Activated naive CD4-positive, alpha-beta T cell treated with anti-CD3 and anti-CD28 coated beads, Interleukin-2, amount 10 ng/mL, durations not matched to agents 7 days and 5 days (primary cell): ENCODE data around the gene SLC29A2.
A peak's percentile ranks its signal among the peaks of the same experiment; 100 is the strongest.
"Not testable (repeated sequence)": the region's sequence is repeated elsewhere in the genome, so short reads cannot be mapped to it uniquely, and the experiment has no call there.

ENCODE experiments used
- CTCF ChIA-PET: fragments of 350-600 bp; sonication (Branson Sonifier 250); formaldehyde crosslinking; loops from one replicate; lab custom pipeline; 2021; ENCODE audit warnings: antibody characterized with exemption; lab: Charles Lee
- DNase-seq: peaks from one replicate; pipeline ENCODE4 v3.0.0-alpha.2; 2020
- H3K27ac Mint-ChIP-seq: one replicate; pipeline ENCODE4 v1.8.0; 2021; ENCODE audit warnings: mild to moderate bottlenecking, moderate library complexity, mixed read lengths
- H3K27me3 Mint-ChIP-seq: one replicate; pipeline ENCODE4 v1.8.0; 2021; ENCODE audit warnings: mild to moderate bottlenecking, mixed read lengths
- H3K36me3 Mint-ChIP-seq: one replicate; pipeline ENCODE4 v1.8.0; 2021; ENCODE audit warnings: mixed read lengths
- H3K4me1 Mint-ChIP-seq: one replicate; pipeline ENCODE4 v1.8.0; 2021; ENCODE audit warnings: mixed read lengths
- H3K4me3 Mint-ChIP-seq: one replicate; pipeline ENCODE4 v1.8.0; 2021; ENCODE audit warnings: mild to moderate bottlenecking, moderate library complexity, mixed read lengths
- H3K9me3 Mint-ChIP-seq: one replicate; pipeline ENCODE4 v1.8.0; 2021; ENCODE audit warnings: mixed read lengths

SLC29A2 gene

DNA sequence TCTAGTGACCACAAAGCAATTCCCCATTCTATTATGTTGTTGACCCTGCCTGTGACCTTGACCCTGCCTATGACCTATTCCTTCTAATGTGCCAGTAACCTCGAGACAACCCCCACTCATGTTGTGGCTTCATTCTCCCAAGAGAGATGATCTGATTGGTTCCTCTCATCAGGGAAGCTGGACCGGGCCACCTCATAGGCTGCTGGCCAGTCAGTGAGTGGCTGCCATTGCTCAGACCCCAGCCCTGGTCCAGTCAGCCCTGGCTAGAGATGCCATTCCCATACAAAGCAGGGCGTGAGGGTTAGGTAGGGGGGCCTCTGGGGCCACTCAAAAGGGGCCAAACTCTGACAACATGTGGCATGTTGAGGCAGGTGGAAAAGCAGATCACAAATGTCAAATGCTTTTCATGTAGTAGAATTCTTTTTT is 11.9 kb downstream of the SLC29A2 start:
- Mint-ChIP-seq H3K36me3 (peaks cover 2% of the 10 kb centered on the region), H3K27ac (no peak overlapping the region), H3K9me3 (no peaks in the 10 kb centered on the region), H3K4me1 (no peaks in the 10 kb centered on the region), H3K27me3 (no peaks in the 10 kb centered on the region), H3K4me3 (no peak overlapping the region)
- no peak for DNase-seq
- CTCF ChIA-PET = interaction anchor here (4.9 kb wide), 1 partner anchor 27 kb away, joined by 22 read pairs; no protein-coding TSS in a partner anchor

DNA sequence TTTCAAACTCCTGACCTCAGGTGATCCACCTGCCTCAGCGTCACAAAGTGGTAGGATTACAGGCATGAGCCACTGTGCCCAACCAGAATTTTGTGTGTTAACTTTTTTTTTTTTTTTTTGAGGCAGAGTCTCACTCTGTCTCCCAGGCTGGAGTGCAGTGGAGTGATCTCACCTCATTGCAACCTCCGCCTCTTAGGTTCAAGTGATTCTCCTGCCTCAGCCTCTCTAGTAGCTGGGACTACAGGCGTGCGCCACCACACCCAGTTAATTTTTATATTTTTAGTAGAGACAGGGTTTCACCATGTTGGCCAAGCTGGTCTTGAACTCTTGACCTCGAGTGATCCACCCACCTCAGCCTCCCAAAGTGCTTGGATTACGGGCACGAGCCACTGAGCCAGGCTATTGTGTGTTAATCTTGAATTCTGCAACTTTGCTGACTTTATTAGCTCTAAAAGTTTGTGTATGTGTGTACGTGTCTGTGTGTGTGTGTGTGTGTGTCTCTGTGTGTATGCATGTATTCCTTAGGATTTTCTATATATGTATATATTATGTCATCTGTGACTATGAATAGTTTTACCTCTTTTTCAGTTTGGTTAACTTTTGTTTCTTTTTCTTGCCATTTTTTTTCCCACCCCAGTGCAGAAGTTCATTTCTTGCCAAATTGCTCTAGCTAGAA is 20.9 kb downstream of the SLC29A2 start:
- H3K36me3 Mint-ChIP-seq, H3K4me3 Mint-ChIP-seq, H3K9me3 Mint-ChIP-seq, DNase-seq, H3K27me3 Mint-ChIP-seq, H3K27ac Mint-ChIP-seq: not testable (repeated sequence)
- peaks cover 24% of the 10 kb centered on the region for H3K4me1 Mint-ChIP-seq
- CTCF ChIA-PET = interaction anchor here (0.7 to 1.9 kb wide), 2 partner anchors 13 to 35 kb away, joined by 3 to 10 read pairs; no protein-coding TSS in a partner anchor

DNA sequence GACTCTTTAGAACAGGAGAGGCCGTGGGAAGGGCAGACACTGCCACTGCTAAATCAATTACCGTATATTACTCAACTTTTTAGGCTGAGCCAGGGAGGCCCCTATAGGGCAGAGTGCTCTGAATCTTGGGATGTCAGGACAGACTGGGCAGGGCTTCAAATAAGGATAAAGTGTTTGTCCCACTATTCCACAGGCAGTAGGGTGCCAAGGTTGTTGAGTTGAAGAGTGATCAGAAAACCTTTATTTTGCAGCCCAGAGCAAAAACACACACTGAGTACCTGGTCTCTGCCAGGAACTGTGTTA is 22.5 kb downstream of the SLC29A2 start:
- CTCF ChIA-PET = interaction anchor here (2.7 kb wide), 1 partner anchor 15 kb away, joined by 8 read pairs; no protein-coding TSS in a partner anchor
- H3K27ac Mint-ChIP-seq = no peak overlapping the region

DNA sequence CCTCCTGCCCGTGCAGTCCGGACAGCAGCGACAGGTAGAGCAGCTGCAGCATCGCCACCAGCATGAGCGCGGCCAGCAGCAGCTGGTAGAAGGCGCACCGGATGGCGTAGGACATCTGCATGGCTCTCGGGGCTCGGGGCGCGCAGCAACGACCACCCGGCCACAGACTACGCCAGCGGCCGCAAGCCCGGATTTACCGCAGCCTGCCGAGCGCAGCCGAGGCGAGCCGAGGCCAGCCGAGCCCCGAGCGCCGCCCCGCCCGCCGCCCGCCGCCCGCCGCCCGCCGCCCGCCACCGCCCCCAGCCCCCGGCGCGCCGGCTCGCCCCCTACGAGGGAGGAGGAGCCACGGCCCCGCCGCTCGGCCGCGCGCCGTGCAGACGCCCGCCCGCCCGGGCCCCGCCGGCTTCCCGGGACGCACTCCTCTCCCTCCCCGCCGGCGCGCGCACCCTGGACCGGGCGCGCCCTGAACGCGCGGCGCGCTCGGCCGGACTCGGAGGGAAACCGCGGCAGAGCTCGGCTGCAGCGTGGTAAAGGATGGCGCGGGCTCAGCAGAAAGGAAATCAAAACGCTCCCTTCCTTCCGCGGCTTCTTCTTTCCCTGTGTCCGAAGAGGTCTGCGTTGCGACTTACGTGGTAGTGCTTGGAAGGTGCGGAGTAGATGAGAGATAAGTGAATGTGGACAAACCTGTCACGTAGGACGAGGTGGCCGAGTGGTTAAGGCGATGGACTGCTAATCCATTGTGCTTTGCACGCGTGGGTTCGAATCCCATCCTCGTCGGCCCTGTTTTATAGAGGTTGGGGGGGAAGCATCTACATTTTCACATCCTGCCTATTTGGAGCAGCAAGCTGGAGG is 23.9 kb downstream of the SLC29A2 start, which contains the start of gene B4GAT1:
Gene B4GAT1 (minus strand): TSS at position 205 of the 852 bp plus-strand sequence. CDS start 84 bp downstream, at position 121.
- peak within 1 kb of the TSS; percentile 96 for H3K27ac Mint-ChIP-seq
- CTCF ChIA-PET = interaction anchor here (0.7 to 4.2 kb wide), 5 partner anchors 16 to 41 kb away, joined by 3 to 29 read pairs (median 5); no protein-coding TSS in a partner anchor
- no peaks in the 10 kb centered on the region for H3K9me3 Mint-ChIP-seq
- peaks cover 7% of the 10 kb centered on the region for H3K27me3 Mint-ChIP-seq
- H3K4me3 Mint-ChIP-seq = peak within 1 kb of the TSS; percentile 95
- DNase-seq = peak; percentile 88
- peaks cover 54% of the 10 kb centered on the region for H3K4me1 Mint-ChIP-seq
- peaks cover 15% of the 10 kb centered on the region for H3K36me3 Mint-ChIP-seq

More for the DNA sequence above, 22.5 kb downstream of the SLC29A2 start:
- Mint-ChIP-seq H3K4me1 (peaks cover 40% of the 10 kb centered on the region), H3K9me3 (no peaks in the 10 kb centered on the region), H3K27me3 (peaks cover 7% of the 10 kb centered on the region), H3K4me3 (peak overlapping the region; percentile 95), H3K36me3 (peaks cover 12% of the 10 kb centered on the region)
- no peak for DNase-seq

DNA sequence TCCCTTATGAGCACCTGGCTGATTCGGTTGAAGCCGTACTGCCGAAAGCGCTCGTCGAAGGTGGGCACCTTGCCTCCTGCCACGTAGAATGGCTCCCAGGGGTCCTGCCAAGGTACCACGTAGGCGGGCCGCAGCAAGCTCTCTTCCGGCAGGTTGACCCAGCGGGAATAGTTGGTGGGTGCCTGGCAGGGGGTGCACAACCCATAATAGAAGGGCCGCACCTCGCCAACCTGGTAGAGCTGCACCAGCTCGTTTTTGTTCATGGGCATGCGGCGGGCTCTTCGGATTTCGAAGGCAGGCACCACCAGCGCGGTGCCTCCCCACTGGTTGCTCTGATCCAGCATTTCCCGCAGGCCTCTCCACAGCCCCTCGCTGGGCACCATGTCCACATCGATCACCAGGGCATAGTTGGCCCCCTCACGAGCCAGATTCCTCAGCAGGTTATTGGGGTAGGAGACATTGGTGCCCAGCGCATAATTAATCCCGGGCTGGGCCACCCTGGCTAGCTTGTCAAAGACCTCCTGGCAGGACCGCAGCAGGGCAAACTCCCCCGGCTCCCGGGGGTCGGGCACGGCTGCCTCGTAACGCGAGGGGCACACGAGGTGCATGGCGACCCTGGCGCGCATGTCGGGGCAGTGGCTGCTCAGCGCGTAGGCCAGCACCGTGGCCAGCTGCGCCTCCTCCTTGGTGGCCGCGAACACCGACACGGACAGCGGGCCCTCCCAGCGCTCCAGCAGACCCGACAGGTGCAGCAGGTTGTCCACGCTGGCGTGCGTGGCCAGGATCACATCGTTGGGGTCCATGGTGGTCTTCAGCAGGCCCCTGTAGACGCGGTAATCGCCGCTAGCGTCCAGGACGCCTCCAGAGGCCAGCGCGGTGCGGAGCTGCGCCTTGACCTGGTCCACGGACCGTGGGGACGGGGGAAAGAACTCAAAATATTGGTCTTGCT is 24.8 kb downstream of the SLC29A2 start:
- peaks cover 7% of the 10 kb centered on the region for H3K27me3 Mint-ChIP-seq
- peak overlapping the region; percentile 67 for H3K27ac Mint-ChIP-seq
- peaks cover 15% of the 10 kb centered on the region for H3K36me3 Mint-ChIP-seq
- DNase-seq = peak; percentile 27
- no peaks in the 10 kb centered on the region for H3K9me3 Mint-ChIP-seq
- CTCF ChIA-PET = interaction anchor here (1.3 to 4.2 kb wide), 3 partner anchors 17 to 35 kb away, joined by 5 to 29 read pairs (median 8); no protein-coding TSS in a partner anchor
- H3K4me1 Mint-ChIP-seq = peaks cover 54% of the 10 kb centered on the region
- peak overlapping the region; percentile 94 for H3K4me3 Mint-ChIP-seq

DNA sequence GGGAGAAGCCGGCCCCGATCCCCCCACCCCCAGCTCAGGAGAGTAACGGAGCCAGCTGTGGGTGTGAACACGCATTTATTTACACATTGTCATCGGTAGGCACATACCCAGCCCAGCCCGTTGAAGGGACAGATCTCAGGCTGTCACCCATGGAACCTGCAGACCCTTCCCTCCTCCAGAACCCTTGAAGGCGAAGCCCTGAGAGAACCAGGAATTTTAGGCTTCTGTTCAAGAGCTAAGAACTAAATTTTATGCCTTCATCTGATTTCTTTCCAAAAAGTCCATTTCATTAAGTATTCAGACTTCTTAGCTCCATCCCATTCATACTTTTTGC is 26.3 kb downstream of the SLC29A2 start:
- Mint-ChIP-seq H3K27me3 (peaks cover 7% of the 10 kb centered on the region), H3K4me1 (peaks cover 54% of the 10 kb centered on the region), H3K27ac (peak overlapping the region; percentile 92), H3K36me3 (peaks cover 22% of the 10 kb centered on the region), H3K9me3 (no peaks in the 10 kb centered on the region), H3K4me3 (peak overlapping the region; percentile 94)
- CTCF ChIA-PET = interaction anchor here (1.0 to 4.2 kb wide), 3 partner anchors 20 to 44 kb away, joined by 5 to 29 read pairs (median 11); no protein-coding TSS in a partner anchor
- DNase-seq = no peak

DNA sequence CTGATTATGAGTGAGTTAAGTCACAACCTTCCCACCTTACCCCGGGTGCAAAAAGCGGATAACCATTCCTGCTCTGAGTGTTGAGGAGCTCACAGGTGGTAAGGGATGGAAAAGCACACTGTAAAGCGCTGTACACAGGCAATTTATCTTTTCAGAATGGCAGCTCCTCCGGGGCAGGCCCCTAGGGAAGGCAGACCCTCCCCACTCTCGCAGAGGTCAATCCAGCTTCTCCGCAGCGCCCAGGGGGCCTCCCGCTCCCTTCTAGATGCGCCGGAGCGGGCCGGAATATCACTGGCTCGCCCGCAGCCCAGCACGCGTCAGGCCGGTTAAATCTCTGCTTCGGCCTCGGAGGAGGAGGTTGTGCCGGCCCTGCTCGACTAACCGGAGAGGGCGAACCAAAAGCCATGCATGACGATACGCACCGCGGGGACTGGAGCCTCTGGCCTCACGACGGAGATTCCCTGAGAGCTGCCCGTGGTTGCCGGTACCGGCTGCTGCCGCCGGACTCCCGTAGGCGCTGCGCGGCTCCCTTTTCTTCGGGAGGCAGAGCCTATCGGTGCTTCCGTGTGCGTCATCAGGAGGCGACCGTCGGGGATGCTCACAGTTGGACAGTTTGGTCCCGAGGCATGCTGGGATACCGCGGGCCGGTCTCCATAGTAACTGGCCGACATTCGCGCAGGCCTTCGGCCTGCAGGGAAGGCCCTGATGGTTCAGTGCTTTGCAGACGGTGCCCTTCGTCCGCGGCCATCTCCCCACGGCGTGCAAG is 26.8 kb downstream of the SLC29A2 start, which contains the start of gene BRMS1:
Gene BRMS1 (minus strand): TSS at position 555 of the 766 bp plus-strand sequence. CDS start 2,870 bp downstream, outside the sequence.
- peak within 1 kb of the TSS; percentile 92 for H3K27ac Mint-ChIP-seq
- peaks cover 7% of the 10 kb centered on the region for H3K27me3 Mint-ChIP-seq
- H3K4me3 Mint-ChIP-seq = peak within 1 kb of the TSS; percentile 94
- peaks cover 25% of the 10 kb centered on the region for H3K36me3 Mint-ChIP-seq
- peak; percentile 99 for DNase-seq
- no peaks in the 10 kb centered on the region for H3K9me3 Mint-ChIP-seq
- H3K4me1 Mint-ChIP-seq = peaks cover 54% of the 10 kb centered on the region
- CTCF ChIA-PET = interaction anchor here (1.0 to 4.2 kb wide), 4 partner anchors 10 to 44 kb away, joined by 3 to 29 read pairs (median 7); partner anchors contain the start of gene CD248

DNA sequence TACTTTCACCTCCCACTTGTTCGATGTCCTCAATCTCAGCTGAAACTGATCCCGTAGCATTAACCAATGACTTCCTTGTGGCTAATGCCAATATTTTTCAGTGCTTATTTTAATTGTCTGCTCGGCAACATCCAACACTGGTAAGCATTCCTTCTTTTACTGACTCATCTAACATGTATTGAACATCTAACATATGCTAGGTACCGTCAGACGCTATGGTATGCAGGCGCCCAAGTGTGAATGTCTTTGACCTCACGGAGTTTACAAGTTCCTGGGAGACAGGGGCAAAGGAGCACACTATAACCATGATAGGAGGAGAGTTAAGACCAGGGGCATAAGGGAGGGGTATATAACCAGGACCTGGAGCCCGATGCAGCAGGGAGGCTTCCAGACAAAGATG is 28.4 kb downstream of the SLC29A2 start:
- peaks cover 5% of the 10 kb centered on the region for H3K27me3 Mint-ChIP-seq
- CTCF ChIA-PET = interaction anchor here (1.0 kb wide), 1 partner anchor 31 kb away, joined by 4 read pairs; no protein-coding TSS in a partner anchor
- no peaks in the 10 kb centered on the region for H3K9me3 Mint-ChIP-seq
- H3K4me1 Mint-ChIP-seq = peaks cover 49% of the 10 kb centered on the region
- peaks cover 31% of the 10 kb centered on the region for H3K36me3 Mint-ChIP-seq
- peak overlapping the region; percentile 94 for H3K4me3 Mint-ChIP-seq
- H3K27ac Mint-ChIP-seq = peak overlapping the region; percentile 70
- no peak for DNase-seq

DNA sequence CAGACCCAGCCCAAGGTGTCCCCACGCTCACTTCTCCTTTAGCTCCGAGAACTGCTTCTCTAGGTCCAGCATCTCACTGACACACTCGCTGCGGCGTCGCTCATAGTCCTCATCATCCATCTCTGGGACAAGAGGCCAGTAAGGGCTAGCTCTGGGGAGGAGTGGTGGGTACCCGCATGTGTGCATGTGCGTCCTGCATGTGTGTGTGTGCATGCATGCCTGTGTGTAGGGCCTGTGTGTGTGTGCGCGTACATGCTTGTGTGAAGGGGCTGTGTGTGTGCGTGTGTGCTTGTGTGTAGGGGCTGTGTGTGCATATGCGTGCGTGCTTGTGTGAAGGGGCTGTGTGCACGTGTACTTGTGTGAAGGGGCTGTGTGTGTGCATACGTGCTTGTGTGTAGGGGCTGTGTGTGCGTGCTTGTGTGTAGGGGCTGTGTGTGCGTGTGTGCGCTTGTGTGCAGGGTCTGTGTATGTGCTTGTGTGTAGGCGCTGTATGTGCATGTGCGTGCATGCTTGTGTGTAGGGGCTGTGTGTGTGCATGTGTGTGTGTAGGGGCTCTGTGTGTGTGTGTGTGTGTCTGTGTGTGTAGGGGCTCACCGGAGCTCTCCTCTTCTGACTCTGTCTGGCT is 29.9 kb downstream of the SLC29A2 start:
- no peak for DNase-seq
- peaks cover under 1% of the 10 kb centered on the region for H3K27me3 Mint-ChIP-seq
- CTCF ChIA-PET = no interaction called here
- peak overlapping the region; percentile 37 for H3K27ac Mint-ChIP-seq
- H3K36me3 Mint-ChIP-seq = peaks cover 37% of the 10 kb centered on the region
- no peak overlapping the region for H3K4me3 Mint-ChIP-seq
- no peaks in the 10 kb centered on the region for H3K9me3 Mint-ChIP-seq
- H3K4me1 Mint-ChIP-seq = peaks cover 51% of the 10 kb centered on the region

DNA sequence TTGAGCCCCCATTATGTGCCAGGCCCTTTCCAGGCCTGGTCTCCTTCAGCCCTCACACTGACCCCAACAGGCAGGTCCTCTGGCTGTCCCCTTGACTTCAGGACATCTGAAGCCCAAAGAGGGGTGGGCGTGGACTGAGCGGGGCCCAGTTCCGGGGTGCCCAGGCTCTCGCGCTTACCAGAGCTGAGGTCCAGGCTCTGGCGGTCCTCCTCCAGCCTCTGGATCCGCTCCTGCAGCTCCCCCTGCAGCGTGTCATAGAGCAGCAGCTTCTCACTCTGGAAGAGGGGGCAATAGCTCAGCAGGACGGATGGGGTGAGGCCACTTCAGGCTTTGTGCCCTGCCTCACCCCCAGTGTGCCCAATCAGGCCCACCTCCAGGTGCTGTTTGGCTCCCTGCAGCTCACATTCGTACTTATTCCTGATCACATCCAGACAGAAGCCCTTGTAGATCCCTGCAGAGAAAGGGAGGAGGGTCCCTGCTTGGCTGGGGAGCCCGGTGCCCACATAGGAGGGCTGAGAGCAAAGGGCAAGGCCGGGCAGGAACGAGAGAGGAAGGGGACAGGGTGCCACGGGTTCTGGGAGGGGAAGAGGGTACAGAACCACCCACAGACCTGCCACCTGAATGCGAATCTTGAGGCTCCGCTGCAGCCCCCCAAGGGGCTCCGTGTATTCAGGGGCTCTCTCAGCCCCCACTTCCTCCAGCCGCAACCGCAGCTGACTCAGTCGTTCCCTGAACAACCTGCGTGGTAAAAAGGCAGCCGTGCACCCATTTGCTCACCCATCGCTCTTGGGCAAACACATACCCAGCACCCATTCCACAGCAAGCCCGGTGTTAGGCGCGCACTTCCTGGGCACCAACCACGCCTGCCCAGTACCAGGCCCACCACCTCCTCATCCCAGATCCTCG is 30.7 kb downstream of the SLC29A2 start:
- peak overlapping the region; percentile 37 for H3K27ac Mint-ChIP-seq
- no peak for DNase-seq
- peaks cover 50% of the 10 kb centered on the region for H3K4me1 Mint-ChIP-seq
- peaks cover 7% of the 10 kb centered on the region for H3K27me3 Mint-ChIP-seq
- H3K9me3 Mint-ChIP-seq = no peaks in the 10 kb centered on the region
- peaks cover 38% of the 10 kb centered on the region for H3K36me3 Mint-ChIP-seq
- CTCF ChIA-PET = interaction anchor here (3.5 kb wide), 1 partner anchor 29 kb away, joined by 16 read pairs; no protein-coding TSS in a partner anchor
- H3K4me3 Mint-ChIP-seq = no peak overlapping the region

DNA sequence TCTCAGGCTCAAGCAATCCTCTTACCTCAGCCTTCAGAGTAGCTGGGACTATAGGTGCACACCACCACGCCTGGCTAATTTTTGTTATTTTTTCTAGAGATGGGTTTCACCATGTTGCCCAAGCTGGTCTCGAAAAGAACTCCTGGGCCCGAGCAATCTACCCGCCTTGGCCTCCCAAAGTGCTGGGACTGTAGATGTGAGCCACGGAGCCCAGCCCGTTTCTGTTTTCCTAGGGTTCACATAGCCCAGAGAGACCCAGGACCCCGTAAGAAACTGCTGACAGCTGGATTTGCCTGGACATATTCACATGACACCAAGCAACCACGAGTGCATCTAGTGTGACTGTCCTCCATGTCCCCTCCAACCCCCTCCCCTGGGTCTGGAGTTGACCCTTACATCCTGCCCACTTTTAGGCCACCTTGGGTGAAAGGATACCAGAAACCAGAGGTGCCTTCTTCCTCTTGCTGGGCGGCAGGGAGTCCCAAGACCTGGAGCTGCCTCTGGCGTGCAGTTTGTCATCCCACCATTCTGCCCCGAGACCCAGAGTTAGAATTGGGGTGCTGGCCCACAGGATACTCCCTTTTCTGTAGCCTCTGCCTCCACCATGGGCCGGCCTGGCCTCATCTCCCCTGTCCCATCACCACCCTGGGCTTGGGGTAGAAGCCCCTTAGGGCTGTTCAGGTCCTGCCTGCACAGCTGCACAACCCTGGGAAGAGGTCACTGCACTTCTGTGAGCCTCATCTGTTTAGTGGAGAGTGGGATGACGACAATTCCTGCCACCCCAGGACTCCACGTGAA is 31.7 kb downstream of the SLC29A2 start:
- no peaks in the 10 kb centered on the region for H3K9me3 Mint-ChIP-seq
- H3K4me3 Mint-ChIP-seq = no peak overlapping the region
- H3K4me1 Mint-ChIP-seq = peaks cover 46% of the 10 kb centered on the region
- no peak for DNase-seq
- H3K27ac Mint-ChIP-seq = no peak overlapping the region
- H3K27me3 Mint-ChIP-seq = peaks cover 14% of the 10 kb centered on the region
- peaks cover 37% of the 10 kb centered on the region for H3K36me3 Mint-ChIP-seq
- CTCF ChIA-PET = interaction anchor here (1.2 to 3.5 kb wide), 2 partner anchors 28 to 46 kb away, joined by 3 to 16 read pairs; no protein-coding TSS in a partner anchor
